ENCODE measurements around the gene LIX1.

DNA sequence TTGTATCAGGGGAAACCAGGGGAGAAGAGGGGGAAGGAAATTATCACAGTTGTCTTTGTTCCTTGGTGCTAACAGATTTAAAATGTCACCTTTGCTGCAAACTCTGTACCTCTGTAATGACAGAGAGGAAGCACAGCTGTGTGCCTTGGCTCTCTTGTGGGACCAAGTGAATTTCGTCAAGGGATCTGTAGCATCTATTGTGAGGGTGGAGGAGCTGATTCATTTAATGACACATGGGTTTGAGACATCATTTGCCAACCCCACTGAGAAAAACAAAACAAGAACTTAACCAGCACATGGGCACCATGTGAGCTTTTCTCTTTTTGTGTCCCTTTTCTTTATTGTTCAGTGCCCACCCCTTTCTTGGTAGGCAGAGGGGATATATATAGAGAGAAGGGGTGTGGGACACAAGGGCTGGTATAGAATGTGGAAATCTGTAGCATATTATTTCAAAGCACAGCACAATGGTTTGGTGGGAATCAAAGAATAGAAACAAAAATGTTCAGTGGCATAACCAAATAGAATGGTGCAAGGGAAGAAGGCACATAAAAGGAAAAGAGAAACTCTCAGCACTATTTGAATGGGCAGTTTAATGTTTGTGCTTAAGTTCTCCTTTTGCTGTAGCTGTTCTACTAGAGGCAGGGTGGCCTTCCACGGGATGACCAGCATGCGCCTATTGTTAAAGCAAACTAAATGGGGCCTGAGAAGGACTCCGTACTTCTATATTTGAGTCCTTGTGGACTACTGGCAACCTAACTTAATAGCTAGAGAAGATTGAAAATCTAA is 63.3 kb downstream of the LIX1 start:
- TF ChIP-seq, protein P1, sequence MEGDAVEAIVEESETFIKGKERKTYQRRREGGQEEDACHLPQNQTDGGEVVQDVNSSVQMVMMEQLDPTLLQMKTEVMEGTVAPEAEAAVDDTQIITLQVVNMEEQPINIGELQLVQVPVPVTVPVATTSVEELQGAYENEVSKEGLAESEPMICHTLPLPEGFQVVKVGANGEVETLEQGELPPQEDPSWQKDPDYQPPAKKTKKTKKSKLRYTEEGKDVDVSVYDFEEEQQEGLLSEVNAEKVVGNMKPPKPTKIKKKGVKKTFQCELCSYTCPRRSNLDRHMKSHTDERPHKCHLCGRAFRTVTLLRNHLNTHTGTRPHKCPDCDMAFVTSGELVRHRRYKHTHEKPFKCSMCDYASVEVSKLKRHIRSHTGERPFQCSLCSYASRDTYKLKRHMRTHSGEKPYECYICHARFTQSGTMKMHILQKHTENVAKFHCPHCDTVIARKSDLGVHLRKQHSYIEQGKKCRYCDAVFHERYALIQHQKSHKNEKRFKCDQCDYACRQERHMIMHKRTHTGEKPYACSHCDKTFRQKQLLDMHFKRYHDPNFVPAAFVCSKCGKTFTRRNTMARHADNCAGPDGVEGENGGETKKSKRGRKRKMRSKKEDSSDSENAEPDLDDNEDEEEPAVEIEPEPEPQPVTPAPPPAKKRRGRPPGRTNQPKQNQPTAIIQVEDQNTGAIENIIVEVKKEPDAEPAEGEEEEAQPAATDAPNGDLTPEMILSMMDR (IDR thresholded peaks at IDR 0.05) = no peak
- no peak for TF ChIP-seq POLR2AphosphoS5 (IDR thresholded peaks at IDR 0.05)

Data from prostate gland (tissue), 2 donors.